WERI-Rb-1 (cell line): ENCODE results near the gene CHD5.

Source experiments
- DNase-seq: peaks from one replicate; pipeline ENCODE4 v3.0.0-alpha.2; 2020
- H3K27ac ChIP-seq: fragments of 250-450 bp; sonication (Bioruptor Pico); 2 replicates; pipeline ENCODE4 v1.5.1; 2020; ENCODE audit warnings: mild to moderate bottlenecking, moderate library complexity
- H3K27me3 ChIP-seq: fragments of 250-450 bp; sonication (Bioruptor Pico); 2 replicates; pipeline ENCODE4 v1.5.1; 2021; ENCODE audit warnings: mild to moderate bottlenecking, low read depth, moderate library complexity; ENCODE audit not compliant: insufficient read depth, severe bottlenecking
- H3K36me3 ChIP-seq: fragments of 250-450 bp; sonication (Bioruptor Pico); 2 replicates; pipeline ENCODE4 v1.5.1; 2020; ENCODE audit warnings: mild to moderate bottlenecking, moderate library complexity
- H3K4me3 ChIP-seq: 2 replicates; pipeline ENCODE4 v1.5.1; 2011; ENCODE audit warnings: low read depth, mild to moderate bottlenecking, control low read depth, low read length
- H3K9me3 ChIP-seq: fragments of 250-450 bp; sonication (Bioruptor Pico); 2 replicates; pipeline ENCODE4 v1.5.1; 2021; ENCODE audit warnings: mild to moderate bottlenecking, moderate library complexity; ENCODE audit not compliant: severe bottlenecking
- TF ChIP-seq, protein P1 (sequence below): IDR thresholded peaks from 2 replicates; pipeline ENCODE4 v1.5.1; 2011; ENCODE audit warnings: low read depth, mild to moderate bottlenecking, control low read depth, inconsistent platforms, low read length

CHD5 gene

DNA sequence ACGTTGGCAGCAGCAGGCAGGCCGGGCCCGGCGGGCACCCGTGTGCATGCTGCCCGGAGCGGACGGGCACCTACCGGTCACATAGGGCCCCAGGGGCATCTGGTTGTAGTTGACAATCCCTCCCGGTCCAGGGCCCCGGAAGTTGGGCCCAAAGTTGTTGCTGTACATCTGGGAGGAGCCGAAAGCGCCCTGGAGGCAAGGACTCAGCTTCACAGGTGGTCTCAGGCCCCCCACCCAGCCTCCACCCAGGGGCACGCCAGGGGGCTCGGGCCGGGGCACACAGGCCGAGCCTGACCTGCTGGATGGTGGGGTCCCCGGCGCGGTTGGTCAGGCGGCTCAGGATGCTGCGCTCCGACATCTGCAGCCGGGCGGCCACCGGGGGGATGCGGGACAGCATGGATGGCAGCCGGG is 73.8 kb downstream of the CHD5 start:
- H3K27ac ChIP-seq: no peak overlapping the region
- TF ChIP-seq, protein P1, sequence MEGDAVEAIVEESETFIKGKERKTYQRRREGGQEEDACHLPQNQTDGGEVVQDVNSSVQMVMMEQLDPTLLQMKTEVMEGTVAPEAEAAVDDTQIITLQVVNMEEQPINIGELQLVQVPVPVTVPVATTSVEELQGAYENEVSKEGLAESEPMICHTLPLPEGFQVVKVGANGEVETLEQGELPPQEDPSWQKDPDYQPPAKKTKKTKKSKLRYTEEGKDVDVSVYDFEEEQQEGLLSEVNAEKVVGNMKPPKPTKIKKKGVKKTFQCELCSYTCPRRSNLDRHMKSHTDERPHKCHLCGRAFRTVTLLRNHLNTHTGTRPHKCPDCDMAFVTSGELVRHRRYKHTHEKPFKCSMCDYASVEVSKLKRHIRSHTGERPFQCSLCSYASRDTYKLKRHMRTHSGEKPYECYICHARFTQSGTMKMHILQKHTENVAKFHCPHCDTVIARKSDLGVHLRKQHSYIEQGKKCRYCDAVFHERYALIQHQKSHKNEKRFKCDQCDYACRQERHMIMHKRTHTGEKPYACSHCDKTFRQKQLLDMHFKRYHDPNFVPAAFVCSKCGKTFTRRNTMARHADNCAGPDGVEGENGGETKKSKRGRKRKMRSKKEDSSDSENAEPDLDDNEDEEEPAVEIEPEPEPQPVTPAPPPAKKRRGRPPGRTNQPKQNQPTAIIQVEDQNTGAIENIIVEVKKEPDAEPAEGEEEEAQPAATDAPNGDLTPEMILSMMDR: no peak
- DNase-seq: no peak

DNA sequence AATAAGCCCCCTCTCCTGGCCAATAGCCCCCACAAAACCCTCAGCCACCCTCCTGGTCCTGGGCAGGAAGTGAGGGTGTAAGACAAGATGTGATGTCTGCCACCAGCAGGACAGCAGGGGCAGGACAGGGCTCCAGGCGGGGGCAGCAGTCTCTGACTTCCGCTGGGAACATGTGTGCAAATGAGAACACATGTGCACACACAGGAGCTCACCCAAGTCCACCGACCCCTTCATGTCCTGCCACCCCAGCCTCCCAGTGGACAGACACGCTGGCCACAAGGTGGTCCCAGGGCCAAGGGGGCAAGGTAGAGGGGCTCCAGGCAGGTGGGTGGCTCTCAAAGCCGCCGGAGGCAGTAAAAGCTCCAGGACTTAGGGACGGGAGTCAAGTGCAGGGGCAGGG is 74.4 kb downstream of the CHD5 start:
- H3K27me3 ChIP-seq: no peaks in the 10 kb centered on the region
- no peak overlapping the region for H3K4me3 ChIP-seq
- H3K9me3 ChIP-seq: no peaks in the 10 kb centered on the region
- H3K27ac ChIP-seq: no peak overlapping the region
- TF ChIP-seq, protein P1: no peak
- no peak for DNase-seq
- peaks cover 3% of the 10 kb centered on the region; the same call in 1 of the 2 replicates for H3K36me3 ChIP-seq

More for the DNA sequence above, 73.8 kb downstream of the CHD5 start:
- H3K36me3 ChIP-seq: peaks cover 3% of the 10 kb centered on the region; the same call in 1 of the 2 replicates
- no peaks in the 10 kb centered on the region for H3K9me3 ChIP-seq
- no peaks in the 10 kb centered on the region for H3K27me3 ChIP-seq
- no peak overlapping the region for H3K4me3 ChIP-seq

DNA sequence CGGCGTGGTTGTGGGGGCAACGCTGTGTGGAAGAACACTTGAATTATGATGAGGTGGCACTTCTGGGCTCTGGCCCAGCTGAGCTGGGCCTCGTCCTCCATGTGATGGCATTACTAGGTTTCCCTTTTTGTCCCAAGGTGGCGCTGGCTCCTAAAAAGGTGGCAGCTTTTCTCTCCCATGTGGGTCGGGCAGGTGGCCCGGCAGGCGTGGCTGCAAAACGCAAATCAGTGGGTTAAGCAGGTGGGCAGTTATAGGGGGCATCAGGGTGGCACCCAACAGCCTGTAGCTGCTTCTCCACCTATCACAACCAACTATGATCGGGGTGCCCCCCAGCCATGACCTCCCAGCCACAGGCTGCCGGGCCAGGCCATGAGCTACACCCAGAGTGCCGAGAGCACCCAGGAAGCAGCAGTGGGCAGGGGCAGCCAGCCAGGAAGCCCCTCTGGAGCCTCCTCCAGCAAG is 74.9 kb downstream of the CHD5 start:
- TF ChIP-seq, protein P1: no peak
- Histone ChIP-seq H3K36me3 (peaks cover 3% of the 10 kb centered on the region; the same call in 1 of the 2 replicates), H3K4me3 (no peak overlapping the region), H3K27me3 (no peaks in the 10 kb centered on the region), H3K9me3 (no peaks in the 10 kb centered on the region), H3K27ac (no peak overlapping the region)
- no peak for DNase-seq

DNA sequence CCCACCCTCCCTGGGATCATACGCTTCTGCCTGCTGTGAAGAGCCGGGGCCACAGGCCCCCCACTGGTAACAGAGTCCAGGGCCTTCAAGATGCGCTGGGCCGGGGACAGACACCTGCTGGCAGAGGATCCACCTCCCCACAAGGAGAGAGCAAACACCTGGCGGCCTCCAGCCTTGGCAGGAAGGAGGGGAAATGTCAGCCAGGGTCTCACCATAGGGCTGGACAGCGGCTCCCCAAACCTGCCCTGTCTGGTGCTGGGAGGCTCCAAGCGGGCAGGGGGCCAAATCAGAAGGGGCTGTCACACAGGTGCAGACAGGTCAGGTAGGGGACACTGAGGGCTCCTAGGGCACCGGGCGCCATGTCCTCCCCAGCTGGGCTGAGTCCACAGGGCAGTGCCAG is 75.5 kb downstream of the CHD5 start:
- no peak overlapping the region for H3K4me3 ChIP-seq
- no peaks in the 10 kb centered on the region for H3K27me3 ChIP-seq
- H3K36me3 ChIP-seq: peaks cover 3% of the 10 kb centered on the region; the same call in 1 of the 2 replicates
- DNase-seq: no peak
- TF ChIP-seq, protein P1: no peak
- no peaks in the 10 kb centered on the region for H3K9me3 ChIP-seq
- no peak overlapping the region for H3K27ac ChIP-seq

GRCh38 chr1:6103854-6104530 is 76.1 kb downstream of the CHD5 start:
- Histone ChIP-seq H3K4me3 (no peak overlapping the region), H3K9me3 (no peaks in the 10 kb centered on the region), H3K27ac (no peak overlapping the region), H3K27me3 (no peaks in the 10 kb centered on the region), H3K36me3 (peaks cover 3% of the 10 kb centered on the region; the same call in 1 of the 2 replicates)
- DNase-seq: no peak
- TF ChIP-seq, protein P1: no peak
